GM21576 (cell line): ENCODE results near the gene PTPRQ.
"Not testable (repeated sequence)": the region's sequence is repeated elsewhere in the genome, so short reads cannot be mapped to it uniquely, and the experiment has no call there.

ENCODE experiments used
- ATAC-seq: cut with Tn5 transposase; IDR thresholded peaks from one replicate; pipeline ENCODE4 v1.9.1; 2021; ENCODE audit warnings: mild to moderate bottlenecking, moderate library complexity; ENCODE audit not compliant: unreplicated experiment

Gene PTPRQ

GRCh38 chr12:80469681-80470080, 25.6 kb downstream of the PTPRQ start:
- no peak for ATAC-seq

GRCh38 chr12:80470403-80470802, 26.4 kb downstream of the PTPRQ start:
- ATAC-seq, result no peak

- no peak for ATAC-seq
Observed at GRCh38 chr12:80472236-80472635, 28.2 kb downstream of the PTPRQ start.

- peak; percentile 70 for ATAC-seq
Observed at GRCh38 chr12:80472911-80473500, 29.0 kb downstream of the PTPRQ start.

GRCh38 chr12:80477521-80478145, 33.6 kb downstream of the PTPRQ start:
- not testable (repeated sequence) for ATAC-seq

GRCh38 chr12:80484746-80485145, 40.7 kb downstream of the PTPRQ start:
- no peak for ATAC-seq

GRCh38 chr12:80485222-80485987, 41.4 kb downstream of the PTPRQ start:
- ATAC-seq, result peak; percentile 59

GRCh38 chr12:80490329-80490728, 46.3 kb downstream of the PTPRQ start:
- no peak for ATAC-seq

GRCh38 chr12:80491166-80491565, 47.1 kb downstream of the PTPRQ start:
- no peak for ATAC-seq

- ATAC-seq, result no peak
Observed at GRCh38 chr12:80493466-80493865, 49.4 kb downstream of the PTPRQ start.

GRCh38 chr12:80494836-80495235, 50.8 kb downstream of the PTPRQ start:
- no peak for ATAC-seq

GRCh38 chr12:80498059-80498728, 54.2 kb downstream of the PTPRQ start:
- ATAC-seq, result no peak

GRCh38 chr12:80504389-80505163, 60.5 kb downstream of the PTPRQ start:
- ATAC-seq, result no peak

GRCh38 chr12:80509781-80510556, 65.9 kb downstream of the PTPRQ start:
- no peak for ATAC-seq

GRCh38 chr12:80512781-80513180, 68.7 kb downstream of the PTPRQ start:
- ATAC-seq, result no peak

- no peak for ATAC-seq
Observed at GRCh38 chr12:80513211-80513610, 69.2 kb downstream of the PTPRQ start.

GRCh38 chr12:80517655-80518054, 73.6 kb downstream of the PTPRQ start:
- ATAC-seq, result no peak

GRCh38 chr12:80531646-80532045, 87.6 kb downstream of the PTPRQ start:
- no peak for ATAC-seq

GRCh38 chr12:80539029-80539428, 95.0 kb downstream of the PTPRQ start:
- no peak for ATAC-seq

- no peak for ATAC-seq
Observed at GRCh38 chr12:80549298-80549697, 105.3 kb downstream of the PTPRQ start.
